NOMO-1 treated with DMSO at 0.1 percent for 48 hours (cell line): ENCODE results near the gene MRPS18C.

ENCODE experiments used
- DNase-seq: peaks from one replicate; lab custom pipeline; 2025; ENCODE audit not compliant: unreplicated experiment; lab: John Stamatoyannopoulos, UW

Gene MRPS18C

GRCh38 chr4:83455281-83456183 is at the start of gene MRPS18C, which contains the start of gene HELQ:
Gene MRPS18C, plus strand, starts transcription at chr4:83456058. Its CDS starts 20 bp downstream, at chr4:83456078.
Gene HELQ, minus strand, starts transcription at chr4:83455823. Its CDS starts 130 bp downstream, at chr4:83455693.
- peak; percentile 99 for DNase-seq

- no peak for DNase-seq
Observed at GRCh38 chr4:83408908-83409307, 47.0 kb upstream of the MRPS18C start.

- no peak for DNase-seq
Observed at GRCh38 chr4:83413676-83414075, 42.2 kb upstream of the MRPS18C start.

- no peak for DNase-seq
Observed at GRCh38 chr4:83417566-83417965, 38.3 kb upstream of the MRPS18C start.

GRCh38 chr4:83418211-83418610 is 37.6 kb upstream of the MRPS18C start:
- DNase-seq, result no peak

GRCh38 chr4:83431200-83431599 is 24.7 kb upstream of the MRPS18C start:
- no peak for DNase-seq

- DNase-seq, result no peak
Observed at GRCh38 chr4:83436680-83437079, 19.2 kb upstream of the MRPS18C start.

- no peak for DNase-seq
Observed at GRCh38 chr4:83438719-83439118, 17.1 kb upstream of the MRPS18C start.

- DNase-seq, result no peak
Observed at GRCh38 chr4:83440148-83440814, 15.6 kb upstream of the MRPS18C start.

- no peak for DNase-seq
Observed at GRCh38 chr4:83440899-83441298, 15.0 kb upstream of the MRPS18C start.

GRCh38 chr4:83449009-83449408 is 6.8 kb upstream of the MRPS18C start:
- DNase-seq, result no peak

- peak; percentile 8 for DNase-seq
Observed at GRCh38 chr4:83454686-83455085, 1.2 kb upstream of the MRPS18C start.

GRCh38 chr4:83456184-83456501 is 285 bp downstream of the MRPS18C start:
- DNase-seq, result no peak

GRCh38 chr4:83473423-83473822 is 17.6 kb downstream of the MRPS18C start:
- no peak for DNase-seq

- DNase-seq, result no peak
Observed at GRCh38 chr4:83473966-83474365, 18.1 kb downstream of the MRPS18C start.

- DNase-seq, result peak; percentile 91
Observed at GRCh38 chr4:83484500-83485461, 28.9 kb downstream of the MRPS18C start, which contains the start of gene ABRAXAS1. Gene ABRAXAS1, minus strand, starts transcription at chr4:83485100. Its CDS starts 28 bp downstream, at chr4:83485072.

GRCh38 chr4:83486457-83487129 is 30.7 kb downstream of the MRPS18C start:
- no peak for DNase-seq

- DNase-seq, result no peak
Observed at GRCh38 chr4:83489711-83490326, 34.0 kb downstream of the MRPS18C start.

- no peak for DNase-seq
Observed at GRCh38 chr4:83490876-83491450, 35.1 kb downstream of the MRPS18C start.
